SK-N-MC (cell line): ENCODE measurements around the gene RHCE.

Source experiments
- EZH2 ChIP-seq: fragments of 200-600 bp; sonication (generic); IDR thresholded peaks from one replicate; pipeline ENCODE4 v1.6.1; 2017; ENCODE audit warnings: antibody characterized with exemption
- FOXP2 ChIP-seq: optimal IDR thresholded peaks from 2 replicates; pipeline ENCODE3; 2011; ENCODE audit warnings: mild to moderate bottlenecking, moderate library complexity; ENCODE audit not compliant: insufficient read depth; ENCODE audit errors: extremely low read length, control extremely low read depth
- POLR2AphosphoS5 ChIP-seq: IDR thresholded peaks from 2 replicates; pipeline ENCODE4 v1.6.1; 2012; ENCODE audit warnings: mild to moderate bottlenecking, low read depth, low read length, borderline replicate concordance

DNA sequence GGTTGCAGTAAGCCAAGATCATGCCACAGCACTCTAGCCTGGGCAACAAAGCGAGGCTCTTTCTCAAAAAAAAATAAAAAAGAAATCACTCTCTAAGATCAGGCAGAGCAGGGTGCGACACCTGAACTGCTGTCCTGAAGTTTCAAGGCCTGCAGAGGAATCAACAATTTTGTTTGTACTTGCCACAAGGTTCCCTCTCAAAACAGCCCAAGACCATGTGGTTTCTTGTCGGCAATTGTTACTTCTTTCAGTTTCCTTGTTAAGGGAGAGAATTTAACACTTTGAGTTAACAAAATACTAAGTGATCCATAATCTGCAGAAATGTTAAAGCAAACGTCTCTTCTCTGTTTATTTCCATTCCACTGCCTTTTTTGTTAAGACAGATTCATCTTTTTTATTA, 46.6 kb upstream of the RHCE start:
- TF ChIP-seq EZH2 (no peak), POLR2AphosphoS5 (no peak), FOXP2 (no peak)
